ENCODE data around the gene HBEGF. TPM values are rescaled to one million over a fixed set of nuclear protein-coding genes. Genes with fewer than 3 reads are reported as not detected.

The HBEGF gene
- total and polyA plus RNA-seq, 10 of the 15 experiments (the other 5 are each of a cell fraction or from before 2014, with no cell fraction given), result 0.87 to 3.1 (median 2.1) TPM

DNA sequence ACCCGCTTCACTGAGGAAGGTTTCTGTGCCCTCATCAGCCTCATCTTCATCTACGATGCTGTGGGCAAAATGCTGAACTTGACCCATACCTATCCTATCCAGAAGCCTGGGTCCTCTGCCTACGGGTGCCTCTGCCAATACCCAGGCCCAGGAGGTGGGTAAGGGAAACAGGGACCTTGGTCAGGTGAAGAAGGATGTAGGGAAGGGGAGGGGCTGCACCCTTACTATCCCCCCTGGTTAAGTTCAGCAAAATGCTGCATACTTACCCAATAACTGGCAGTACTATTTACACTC, 18.0 kb upstream of the HBEGF start:
- no TSS peak for BruUV-seq (replicated peaks)
- TF ChIP-seq, protein P1, sequence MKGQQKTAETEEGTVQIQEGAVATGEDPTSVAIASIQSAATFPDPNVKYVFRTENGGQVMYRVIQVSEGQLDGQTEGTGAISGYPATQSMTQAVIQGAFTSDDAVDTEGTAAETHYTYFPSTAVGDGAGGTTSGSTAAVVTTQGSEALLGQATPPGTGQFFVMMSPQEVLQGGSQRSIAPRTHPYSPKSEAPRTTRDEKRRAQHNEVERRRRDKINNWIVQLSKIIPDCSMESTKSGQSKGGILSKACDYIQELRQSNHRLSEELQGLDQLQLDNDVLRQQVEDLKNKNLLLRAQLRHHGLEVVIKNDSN (IDR thresholded peaks at IDR 0.05; ENCODE audit: borderline replicate concordance, extremely low read length, insufficient read depth, low read depth, low read length), result no peak
- no peak for DNase-seq (ENCODE audit: low read depth, low spot score)
- no peak for FAIRE-seq
- H3K4me1 ChIP-seq (ENCODE audit: control insufficient read depth, insufficient read depth, low read length), result no peaks in the 10 kb centered on the region; the same call in 1 of the 2 replicates
- ChIA-PET RAD21 (ENCODE audit: unreplicated experiment) (interaction anchor here (1.0 to 4.9 kb wide), 3 partner anchors 18 to 356 kb away, joined by 3 to 34 read pairs (median 4); partner anchors contain the start of gene HBEGF), SMC1A (ENCODE audit: uncharacterized antibody, unreplicated experiment) (interaction anchor here (0.7 to 1.7 kb wide), 3 partner anchors 29 to 355 kb away, joined by 3 to 6 read pairs (median 4); no protein-coding TSS in a partner anchor), CTCF (interaction anchor here (1.3 to 4.4 kb wide), 14 partner anchors 9 to 355 kb away, joined by 3 to 36 read pairs (median 6); partner anchors contain the start of genes EIF4EBP3, IK and NDUFA2), POLR2A (no interaction called here)
- no peak overlapping the region for H3K4me2 ChIP-seq (ENCODE audit: control insufficient read depth, insufficient read depth)
- H3K4me3 ChIP-seq, result no peak overlapping the region
- no peaks in the 10 kb centered on the region for H3K9me3 ChIP-seq (replicated peaks; ENCODE audit: control insufficient read depth, insufficient read depth, low read length)
- in situ Hi-C loops (cut with MboI), result loop anchor here (5.0 kb wide), 2 partner anchors 122 to 353 kb away; no protein-coding TSS in a partner anchor
- H3K79me2 ChIP-seq (ENCODE audit: control insufficient read depth, insufficient read depth, low read length), result no peaks in the 10 kb centered on the region
- no peaks in the 10 kb centered on the region for H4K20me1 ChIP-seq (ENCODE audit: control insufficient read depth, insufficient read depth)
- no peaks in the 10 kb centered on the region for H3K27me3 ChIP-seq (replicated peaks in 1 of 2; ENCODE audit: control insufficient read depth in 2 of 2, insufficient read depth in 2 of 2, low read length in 1 of 2)
- ATAC-seq, result no peak
- no peak overlapping the region for H3K27ac ChIP-seq (ENCODE audit: control insufficient read depth, insufficient read depth)
- intact Hi-C loops (cut with micrococcal nuclease; ENCODE audit: unreplicated experiment), result no loop called here
- no peaks in the 10 kb centered on the region for H3K36me3 ChIP-seq (ENCODE audit: control insufficient read depth in 2 of 2, insufficient read depth in 2 of 2, low read length in 1 of 2)
- no peak overlapping the region for H3K9ac ChIP-seq (ENCODE audit: control insufficient read depth, insufficient read depth, low read length)
- H2AFZ ChIP-seq (ENCODE audit: control insufficient read depth, low read depth, low read length), result no peak overlapping the region
- 94% methylated on average over 3 of the region's 3 CpGs for WGBS (ENCODE audit: insufficient coverage, insufficient replicate concordance, low lambda C conversion rate, missing lambda C conversion rate)

DNA sequence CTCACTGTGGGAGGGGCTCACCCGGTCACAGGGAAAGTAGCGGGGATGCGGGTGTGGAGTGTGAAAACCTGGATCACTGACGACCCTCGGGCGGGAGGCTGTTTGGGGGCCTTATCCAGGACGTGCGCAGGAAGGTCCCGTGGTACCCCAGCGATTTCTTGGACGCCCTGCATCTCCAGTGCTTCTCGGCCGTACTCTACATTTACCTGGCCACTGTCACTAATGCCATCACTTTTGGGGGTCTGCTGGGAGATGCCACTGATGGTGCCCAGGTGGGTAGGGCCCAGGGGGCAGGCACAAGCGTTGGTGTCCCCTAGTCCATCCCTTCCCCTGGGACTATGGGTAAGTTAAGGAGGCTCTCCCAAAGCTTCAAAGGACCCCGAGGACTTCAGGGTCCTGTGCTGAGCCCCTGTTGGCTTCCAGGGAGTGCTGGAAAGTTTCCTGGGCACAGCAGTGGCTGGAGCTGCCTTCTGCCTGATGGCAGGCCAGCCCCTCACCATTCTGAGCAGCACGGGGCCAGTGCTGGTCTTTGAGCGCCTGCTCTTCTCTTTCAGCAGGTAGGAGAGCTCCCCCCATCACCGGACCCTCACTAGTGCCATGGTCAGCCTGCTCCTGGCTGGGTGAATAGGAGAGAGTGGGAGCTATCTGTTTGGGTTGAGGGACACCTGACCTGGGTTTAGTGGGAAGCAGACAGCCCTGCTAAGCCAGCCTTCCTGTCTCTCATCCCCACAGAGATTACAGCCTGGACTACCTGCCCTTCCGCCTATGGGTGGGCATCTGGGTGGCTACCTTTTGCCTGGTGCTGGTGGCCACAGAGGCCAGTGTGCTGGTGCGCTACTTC, 17.4 kb upstream of the HBEGF start:
- Histone ChIP-seq H2AFZ (ENCODE audit: control insufficient read depth, low read depth, low read length) (peak overlapping the region; percentile 87), H3K9ac (ENCODE audit: control insufficient read depth, insufficient read depth, low read length) (no peak overlapping the region), H3K4me2 (ENCODE audit: control insufficient read depth, insufficient read depth) (peak overlapping the region; percentile 90), H4K20me1 (ENCODE audit: control insufficient read depth, insufficient read depth) (no peaks in the 10 kb centered on the region), H3K27ac (ENCODE audit: control insufficient read depth, insufficient read depth) (no peak overlapping the region), H3K4me1 (ENCODE audit: control insufficient read depth, insufficient read depth, low read length) (no peaks in the 10 kb centered on the region; the same call in 1 of the 2 replicates), H3K9me3 (replicated peaks; ENCODE audit: control insufficient read depth, insufficient read depth, low read length) (no peaks in the 10 kb centered on the region), H3K4me3 (0 out of 2 replicates have a peak overlapping the region, but pooled peaks have one; percentile 57), H3K36me3 (ENCODE audit: control insufficient read depth in 2 of 2, insufficient read depth in 2 of 2, low read length in 1 of 2) (no peaks in the 10 kb centered on the region), H3K27me3 (replicated peaks in 1 of 2; ENCODE audit: control insufficient read depth in 2 of 2, insufficient read depth in 2 of 2, low read length in 1 of 2) (no peaks in the 10 kb centered on the region), H3K79me2 (ENCODE audit: control insufficient read depth, insufficient read depth, low read length) (no peaks in the 10 kb centered on the region)
- SMC1A ChIA-PET (ENCODE audit: uncharacterized antibody, unreplicated experiment), result interaction anchor here (0.6 to 1.7 kb wide), 6 partner anchors 9 to 355 kb away, joined by 3 to 6 read pairs (median 3); no protein-coding TSS in a partner anchor
- no peak for FAIRE-seq
- no peak for ATAC-seq
- TF ChIP-seq RB1 (IDR thresholded peaks at IDR 0.05; ENCODE audit: borderline replicate concordance) (0 out of 2 replicates have a peak, but pooled peaks have one; percentile 5), HDGF (IDR thresholded peaks at IDR 0.05) (0 out of 2 replicates have a peak, but pooled peaks have one; percentile 9), TCF12 (IDR thresholded peaks at IDR 0.05; ENCODE audit: low read depth, low read length) (no peak)
- BruUV-seq (replicated peaks), result no TSS peak
- in situ Hi-C loops (cut with MboI), result loop anchor here (5.0 kb wide), 2 partner anchors 122 to 353 kb away; no protein-coding TSS in a partner anchor
- RAD21 ChIA-PET (ENCODE audit: unreplicated experiment), result interaction anchor here (1.0 to 4.9 kb wide), 6 partner anchors 12 to 357 kb away, joined by 3 to 34 read pairs (median 4); partner anchors contain the start of gene HBEGF
- POLR2A ChIA-PET, result interaction anchor here (1.0 kb wide), 1 partner anchor 42 kb away, joined by 3 read pairs; no protein-coding TSS in a partner anchor
- intact Hi-C loops (cut with micrococcal nuclease; ENCODE audit: unreplicated experiment), result loop anchor here (2.0 kb wide), 1 partner anchor 357 kb away; no protein-coding TSS in a partner anchor
- 48% methylated on average over 20 of the region's 20 CpGs for WGBS (ENCODE audit: insufficient coverage, insufficient replicate concordance, low lambda C conversion rate, missing lambda C conversion rate)
- no peak for DNase-seq (ENCODE audit: low read depth, low spot score)
- CTCF ChIA-PET, result interaction anchor here (0.6 to 4.4 kb wide), 42 partner anchors 9 to 362 kb away, joined by 3 to 36 read pairs (median 4); partner anchors contain the start of genes EIF4EBP3, HBEGF, IK and NDUFA2

Measured in GM12878 (cell line).